NCI-H2081 (cell line): ENCODE measurements around the gene CEACAM8.
"Not testable (repeated sequence)": the region's sequence is repeated elsewhere in the genome, so short reads cannot be mapped to it uniquely, and the experiment has no call there.

Experiments used
- DNase-seq, 2 experiments: peaks; one replicate each; lab custom pipeline; 2025; lab: John Stamatoyannopoulos, UW

CEACAM8 gene

DNA sequence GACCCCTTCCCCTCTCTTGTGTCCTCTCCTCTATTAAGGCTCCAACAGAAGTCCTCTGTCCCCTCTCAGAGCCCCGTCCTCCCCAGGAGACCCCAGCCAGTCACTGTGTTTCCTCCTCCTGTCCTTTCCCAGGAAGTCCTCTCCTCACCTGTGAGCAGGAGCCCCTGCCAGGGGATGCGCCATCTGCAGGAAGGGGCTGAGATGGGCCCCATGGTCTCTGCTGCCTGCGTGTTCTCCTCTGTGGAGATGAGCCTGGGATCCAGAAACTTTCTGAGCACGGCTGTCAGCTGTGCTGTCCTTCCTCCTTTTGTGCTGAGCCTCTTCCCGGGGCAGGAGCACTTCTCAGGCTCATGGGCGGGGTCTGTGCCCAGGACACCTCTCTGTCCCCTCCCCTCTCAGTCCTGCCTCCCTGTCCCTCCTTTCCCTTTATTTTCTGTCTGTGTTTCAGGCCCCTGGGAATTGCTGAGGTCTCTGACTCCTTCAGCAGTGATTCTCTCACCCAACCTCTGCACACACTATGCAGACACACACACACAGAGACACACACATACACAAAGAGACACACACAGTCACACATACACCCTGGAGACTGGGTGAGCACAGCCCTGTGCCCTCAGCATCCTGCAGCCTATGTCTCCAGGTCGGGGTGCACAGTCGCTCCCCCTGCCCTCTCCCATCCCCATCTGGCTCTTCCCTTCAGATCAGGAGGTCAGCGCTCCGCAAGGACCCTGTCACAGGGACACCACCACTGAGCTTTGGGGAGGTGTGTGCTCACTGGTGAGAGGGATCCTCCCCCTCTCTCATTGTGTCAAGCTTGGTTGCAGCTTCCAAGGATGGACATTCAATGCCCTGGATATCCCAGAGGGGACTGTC, at the start of gene CEACAM8:
Gene CEACAM8 (minus strand): TSS at position 308 of the 873 bp plus-strand sequence. CDS start 96 bp downstream, at position 212.
- DNase-seq = no peak

DNA sequence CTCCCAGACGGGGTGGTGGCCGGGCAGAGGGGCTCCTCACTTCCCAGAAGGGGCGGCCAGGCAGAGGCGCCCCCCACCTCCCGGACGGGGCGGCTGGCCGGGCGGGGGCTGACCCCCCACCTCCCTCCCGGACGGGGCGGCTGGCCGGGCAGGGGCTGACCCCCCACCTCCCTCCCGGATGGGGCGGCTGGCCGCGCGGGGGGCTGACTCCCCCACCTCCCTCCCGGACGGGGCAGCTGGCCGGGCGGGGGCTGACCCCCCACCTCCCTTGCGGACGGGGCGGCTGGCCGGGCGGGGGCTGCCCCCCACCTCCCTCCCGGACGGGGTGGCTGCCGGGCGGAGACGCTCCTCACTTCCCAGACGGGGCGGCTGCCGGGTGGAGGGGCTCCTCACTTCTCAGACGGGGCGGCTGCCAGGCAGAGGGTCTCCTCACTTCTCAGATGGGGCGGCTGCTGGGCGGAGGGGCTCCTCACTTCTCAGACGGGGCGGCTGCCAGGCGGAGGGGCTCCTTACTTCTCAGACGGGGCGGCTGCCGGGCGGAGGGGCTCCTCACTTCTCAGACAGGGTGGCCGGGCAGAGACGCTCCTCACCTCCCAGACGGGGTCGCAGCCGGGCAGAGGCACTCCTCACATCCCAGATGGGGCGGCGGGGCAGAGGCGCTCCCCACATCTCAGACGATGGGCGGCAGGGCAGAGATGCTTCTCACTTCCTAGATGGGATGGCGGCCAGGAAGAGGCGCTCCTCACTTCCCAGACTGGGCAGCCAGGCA, 44.8 kb upstream of the CEACAM8 start:
- not testable (repeated sequence) for DNase-seq

DNA sequence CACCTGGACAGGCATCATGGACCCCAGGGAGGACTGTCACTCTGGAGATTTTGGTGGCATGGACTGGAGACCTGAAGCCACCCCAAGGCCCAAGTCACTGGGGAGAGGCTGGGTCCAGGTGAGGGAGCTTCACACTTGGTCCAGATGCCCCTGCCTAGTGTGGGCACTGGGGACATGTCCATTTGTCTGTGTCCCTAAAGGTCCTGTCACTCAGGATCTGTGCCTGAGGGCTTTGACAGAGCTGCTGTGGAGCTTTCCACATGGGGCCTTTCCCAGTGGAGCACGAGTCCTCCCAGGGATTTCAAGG, 40.5 kb upstream of the CEACAM8 start:
- no peak for DNase-seq

DNA sequence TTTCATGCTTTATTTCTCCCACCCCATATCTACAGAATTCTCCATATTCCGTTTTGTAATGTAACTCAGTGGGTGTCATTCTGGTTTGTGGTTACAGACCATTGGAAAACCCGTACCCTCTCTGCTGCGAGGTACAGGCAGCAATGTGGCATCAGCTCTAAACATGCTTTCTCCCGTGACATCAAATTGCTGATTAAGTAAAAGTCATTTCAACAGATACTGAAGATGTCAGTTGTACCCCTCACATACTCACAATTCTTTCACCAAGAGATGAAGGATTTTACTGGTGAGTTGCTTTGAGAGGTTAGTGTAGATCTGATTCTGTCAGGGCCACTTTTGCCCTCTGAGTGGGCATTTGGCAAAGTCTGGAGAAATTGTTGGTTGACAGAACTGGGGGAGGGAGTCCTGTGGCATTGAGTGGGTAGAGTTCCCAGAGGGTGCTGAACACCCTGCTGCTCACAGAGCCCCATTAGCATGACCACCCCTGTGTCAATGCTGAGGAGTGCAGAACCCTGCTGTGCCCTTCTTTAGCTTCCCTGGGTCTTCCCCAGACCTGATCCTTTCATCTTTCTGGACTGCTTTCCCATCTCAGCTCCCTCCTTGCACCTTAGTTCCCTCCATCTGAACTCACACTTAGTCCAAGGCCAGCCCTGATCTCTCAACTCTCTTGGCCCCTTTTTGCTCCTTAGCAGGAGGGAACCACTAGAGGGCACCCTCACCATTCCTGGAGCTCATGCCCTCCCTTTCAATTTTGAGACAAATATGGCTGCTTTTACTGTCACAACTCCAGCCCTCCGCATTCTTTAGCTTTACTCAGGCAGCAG, 39.9 kb upstream of the CEACAM8 start:
- DNase-seq = peak; percentile 10 to 24

DNA sequence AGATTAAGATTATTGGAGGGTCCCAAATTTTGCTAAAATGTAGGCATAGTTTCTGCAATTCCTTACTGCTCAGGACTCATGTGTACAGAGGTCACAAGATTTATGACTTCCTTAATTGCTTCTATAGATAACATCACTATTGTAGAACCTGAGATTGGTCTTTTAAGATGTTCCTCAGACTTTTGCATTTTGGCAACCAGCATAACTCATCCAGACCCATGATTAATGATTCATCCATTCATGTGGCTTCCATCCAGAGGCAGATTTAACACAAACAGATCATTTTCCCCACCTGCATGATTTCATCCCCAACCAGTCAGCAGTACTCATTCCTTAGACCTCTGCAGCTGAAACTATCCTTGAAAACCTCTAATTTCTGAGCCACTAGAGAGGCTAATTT, 34.5 kb upstream of the CEACAM8 start:
- no peak for DNase-seq

DNA sequence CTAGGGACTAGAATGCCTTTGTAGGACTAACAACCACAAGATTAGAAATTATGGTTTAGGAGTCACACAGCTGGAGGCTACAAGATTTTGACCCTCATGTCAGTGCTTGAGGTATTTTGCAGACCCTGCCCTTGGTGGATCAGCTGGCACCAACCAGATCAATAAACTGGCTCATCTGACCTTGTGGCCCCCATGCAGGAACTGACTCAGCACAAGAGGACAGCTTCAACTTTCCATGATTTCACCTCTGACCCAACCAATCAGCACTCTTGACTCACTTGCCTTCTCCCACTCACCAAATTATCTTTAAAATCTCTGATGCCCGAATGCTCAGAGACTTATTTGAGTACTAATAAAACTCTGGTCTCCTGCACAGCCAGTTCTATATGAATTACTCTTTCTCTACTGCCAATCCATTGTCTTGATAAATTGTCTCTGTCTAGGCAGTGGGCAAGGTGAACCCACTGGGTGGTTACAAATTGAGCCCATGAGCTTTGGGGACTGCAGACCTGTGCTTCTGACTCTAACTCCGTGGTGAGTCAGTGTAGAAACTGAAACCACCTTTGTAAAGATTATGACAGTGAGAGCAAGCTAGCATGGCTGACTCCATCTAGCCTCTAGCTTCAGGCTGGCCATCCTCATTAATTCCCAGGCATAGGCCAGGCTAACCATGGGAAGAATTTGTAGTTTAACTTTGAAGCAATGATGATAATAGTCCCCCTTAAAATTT, 33.9 kb upstream of the CEACAM8 start:
- DNase-seq = no peak

DNA sequence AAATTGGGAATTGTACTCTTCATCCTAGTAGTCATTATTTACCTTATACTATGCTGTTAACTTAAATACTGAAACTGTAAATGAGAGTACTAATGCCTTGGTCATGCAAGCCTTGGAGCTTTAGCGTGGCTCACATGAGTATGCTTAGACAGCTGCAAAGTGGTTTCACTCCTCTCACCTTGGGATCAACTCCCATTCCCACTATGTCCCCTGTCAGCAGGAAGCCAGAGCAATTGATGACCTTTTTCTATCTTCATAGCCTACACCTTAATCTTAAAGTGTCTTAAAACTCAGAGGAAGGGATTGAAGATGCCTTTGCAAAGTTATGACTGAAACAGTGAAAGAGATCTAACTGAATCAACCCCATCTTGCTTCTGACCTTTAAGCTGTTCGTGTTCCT, 33.2 kb upstream of the CEACAM8 start:
- DNase-seq = no peak

DNA sequence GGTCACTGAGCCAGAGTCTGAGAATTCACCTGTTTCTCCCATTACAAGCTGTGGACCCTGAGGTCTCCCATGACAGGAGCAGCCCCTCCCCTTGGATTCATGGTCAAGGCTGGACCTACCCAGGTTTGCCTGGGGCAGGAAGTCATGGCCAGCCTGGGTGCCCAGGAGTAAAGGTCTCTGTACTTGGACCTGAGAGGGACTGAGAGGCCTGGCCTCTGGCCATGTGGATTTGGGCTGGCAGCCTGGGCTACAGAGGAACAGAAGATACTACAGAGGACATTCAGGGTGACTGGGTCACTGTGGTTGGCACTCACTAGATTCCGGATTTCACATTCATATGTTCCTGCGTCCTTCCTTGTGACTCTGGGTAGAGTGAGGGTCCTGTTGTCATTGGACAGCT, 31.5 kb upstream of the CEACAM8 start:
- no peak for DNase-seq

DNA sequence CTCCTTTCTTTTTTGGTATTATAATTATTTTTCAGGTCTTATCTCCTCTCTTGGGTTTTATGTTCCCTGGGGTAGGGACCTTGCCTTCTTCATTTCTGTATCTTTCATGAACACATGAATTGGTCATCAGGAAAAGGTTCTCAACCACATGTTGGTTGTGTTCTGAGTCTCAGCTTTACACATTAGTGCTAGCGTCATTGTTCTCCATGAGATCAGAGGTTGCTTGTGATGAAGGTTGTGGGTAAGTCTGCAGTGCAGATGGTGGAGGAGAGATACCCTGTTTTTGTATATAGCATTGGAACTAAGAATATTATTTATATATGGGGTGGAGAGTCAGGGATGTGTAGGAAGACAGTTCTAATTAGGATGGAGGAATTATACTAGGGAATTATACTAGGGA, 24.5 kb upstream of the CEACAM8 start:
- DNase-seq = no peak

DNA sequence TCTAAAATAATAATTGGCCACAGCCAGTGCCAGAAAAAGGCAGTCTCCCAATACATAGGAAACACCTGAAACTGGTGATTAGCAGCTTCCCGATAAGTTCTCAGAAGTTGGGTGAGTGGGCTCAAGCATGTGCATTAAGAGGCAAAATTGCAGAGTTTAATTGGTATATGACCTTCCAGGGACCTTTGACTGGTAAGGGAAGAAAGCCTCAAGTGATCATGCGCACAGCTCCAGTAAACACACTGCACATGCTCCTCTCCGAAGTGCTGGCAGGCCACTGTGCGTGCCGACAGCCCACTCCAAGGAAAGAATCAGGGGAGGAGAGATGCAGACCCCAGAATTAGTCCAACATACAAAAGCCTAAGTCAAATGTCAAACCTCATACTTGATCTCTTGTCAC, 18.9 kb upstream of the CEACAM8 start:
- no peak for DNase-seq

DNA sequence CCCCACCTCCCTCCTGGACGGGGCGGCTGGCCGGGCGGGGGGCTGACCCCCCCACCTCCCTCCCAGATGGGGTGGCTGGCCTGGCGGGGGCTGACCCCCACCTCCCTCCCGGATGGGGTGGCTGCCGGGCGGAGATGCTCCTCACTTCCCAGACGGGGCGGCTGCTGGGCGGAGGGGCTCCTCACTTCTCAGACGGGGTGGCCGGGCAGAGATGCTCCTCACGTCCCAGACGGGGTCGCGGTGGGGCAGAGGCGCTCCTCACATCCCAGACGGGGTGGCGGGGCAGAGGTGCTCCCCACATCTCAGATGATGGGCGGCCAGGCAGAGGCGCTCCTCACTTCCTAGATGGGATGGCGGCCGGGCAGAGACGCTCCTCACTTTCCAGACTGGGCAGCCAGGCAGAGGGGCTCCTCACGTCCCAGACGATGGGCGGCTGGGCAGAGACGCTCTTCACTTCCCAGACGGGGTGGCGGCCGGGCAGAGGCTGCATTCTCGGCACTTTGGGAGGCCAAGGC, 15.7 kb upstream of the CEACAM8 start:
- not testable (repeated sequence) for DNase-seq

DNA sequence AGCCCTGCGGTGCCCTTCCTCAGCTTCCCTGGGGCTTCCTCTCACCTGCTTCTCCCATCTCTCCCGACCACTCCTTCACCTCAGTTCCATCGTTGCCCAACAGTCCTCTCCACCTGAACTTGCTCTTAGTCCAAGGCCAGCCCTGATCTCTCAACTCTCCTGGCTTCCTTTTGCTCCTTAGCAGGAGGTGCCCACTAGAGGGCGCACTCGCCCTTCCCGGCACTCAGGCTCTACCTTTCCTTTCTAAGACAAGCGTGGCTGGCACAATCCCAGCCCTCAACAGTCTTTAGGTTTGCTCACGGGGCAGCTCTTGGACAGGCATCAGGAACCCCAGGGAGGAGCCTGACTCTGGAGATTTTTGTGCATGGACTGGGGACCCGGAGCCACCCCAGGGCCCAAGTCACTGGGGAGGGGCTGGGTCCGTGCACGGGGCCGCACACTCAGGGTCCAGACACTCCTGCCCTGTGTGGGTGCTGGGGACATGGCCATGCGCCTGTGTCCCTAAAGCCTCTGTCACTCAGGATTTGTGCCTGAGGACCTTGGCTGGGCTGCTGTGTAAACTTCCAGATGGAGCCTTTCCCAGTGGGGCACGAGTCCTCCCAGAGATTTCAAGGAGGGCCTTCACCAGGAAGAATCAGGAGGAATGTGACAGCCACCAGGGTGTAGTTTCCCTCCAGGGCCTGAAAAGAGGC, 12.1 kb upstream of the CEACAM8 start:
- DNase-seq = peak; percentile 54 to 57

DNA sequence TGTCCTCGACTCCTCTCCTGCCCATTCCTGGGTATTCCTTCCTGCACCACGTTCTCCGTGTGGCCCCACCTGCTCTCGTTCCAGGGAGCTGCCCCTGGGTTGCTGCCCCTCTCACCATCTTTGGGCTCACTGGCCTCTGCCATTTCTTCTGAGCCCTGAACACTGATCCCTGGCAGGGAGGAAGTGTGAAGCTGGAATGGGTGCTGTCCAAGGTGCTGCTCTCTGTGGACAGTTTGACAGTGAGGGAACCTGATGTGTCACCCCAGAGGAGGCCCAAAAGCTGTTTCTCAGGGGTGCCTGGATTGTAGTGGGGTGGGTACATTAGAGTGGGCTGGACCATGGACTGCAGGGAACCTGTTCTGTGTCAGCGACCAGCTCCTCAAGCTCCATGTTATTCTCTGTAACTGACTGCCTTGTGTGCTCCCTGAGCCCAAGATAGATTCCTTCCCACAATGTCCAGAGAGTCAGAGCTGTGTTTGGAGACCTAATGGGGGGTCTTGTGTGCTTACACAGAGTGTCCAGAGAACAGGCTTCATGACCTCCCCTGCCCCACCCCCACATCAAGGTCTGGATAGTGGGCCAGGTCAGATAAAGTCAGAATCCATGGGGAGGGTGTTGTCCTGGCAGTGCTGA, 7.2 kb upstream of the CEACAM8 start:
- DNase-seq = no peak

DNA sequence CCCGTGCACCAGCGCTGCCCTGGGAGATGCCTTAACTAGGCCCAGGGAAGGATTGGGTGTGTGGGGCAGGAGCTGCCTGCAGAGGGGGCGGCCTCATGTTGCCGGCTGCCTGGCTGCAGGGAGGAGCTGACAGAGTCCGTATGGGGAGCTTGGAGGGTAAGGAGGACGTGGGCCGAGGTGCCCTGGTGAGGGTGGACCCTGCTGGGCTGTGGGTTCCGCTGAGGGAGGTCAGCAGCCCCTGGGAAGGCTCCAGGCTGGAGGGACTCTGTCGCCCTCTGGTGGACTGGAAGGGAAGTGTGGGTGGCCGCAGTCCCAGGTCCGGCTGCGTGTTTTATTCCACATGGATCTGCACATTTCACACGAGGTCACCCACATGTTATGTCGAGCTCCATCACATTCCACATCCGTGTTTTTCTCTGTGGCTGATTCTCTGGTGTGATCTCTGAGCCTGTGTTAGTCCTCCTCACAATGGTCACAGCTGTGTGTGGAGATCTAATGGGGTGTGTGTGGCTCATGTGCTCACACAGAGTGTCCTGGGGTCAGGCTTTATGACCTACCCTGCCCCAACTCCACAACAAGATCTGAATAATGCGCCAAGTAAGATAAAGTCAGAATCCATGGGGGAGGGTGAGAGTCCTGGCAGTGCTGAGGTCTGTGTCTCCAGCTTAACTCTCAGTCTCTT, 1.8 kb upstream of the CEACAM8 start:
- peak; percentile 3 to 4 for DNase-seq

DNA sequence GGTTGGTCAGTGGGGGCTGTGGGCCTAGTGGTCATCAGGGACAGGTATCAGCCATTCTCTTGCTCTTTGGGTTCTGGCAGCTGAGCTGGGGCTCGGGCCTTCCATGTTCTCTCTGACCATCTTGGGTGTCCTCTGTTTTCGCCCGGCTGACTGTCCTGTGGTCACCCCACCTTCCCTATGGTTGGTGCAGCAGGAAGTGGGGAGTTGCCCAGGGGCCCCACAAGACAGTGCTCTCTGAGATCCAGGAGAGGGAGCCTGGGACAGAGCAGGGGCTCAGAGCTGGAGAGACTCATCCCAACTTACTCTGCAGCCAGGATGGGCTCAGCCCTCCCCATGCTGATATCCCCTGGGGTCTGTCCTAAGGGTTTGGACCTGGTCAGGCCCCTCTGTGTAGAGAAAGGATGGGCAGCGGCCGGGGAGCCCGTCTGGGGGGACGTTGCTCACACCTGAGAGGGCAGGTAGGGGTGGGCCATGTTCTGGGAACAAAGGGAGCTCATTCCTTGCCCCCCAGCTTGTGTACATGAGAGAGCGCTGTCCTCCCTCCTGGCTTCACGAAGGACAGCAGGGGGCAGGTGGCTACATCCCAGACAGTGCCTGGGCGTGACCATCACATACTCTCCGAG, 937 bp upstream of the CEACAM8 start:
- no peak for DNase-seq

DNA sequence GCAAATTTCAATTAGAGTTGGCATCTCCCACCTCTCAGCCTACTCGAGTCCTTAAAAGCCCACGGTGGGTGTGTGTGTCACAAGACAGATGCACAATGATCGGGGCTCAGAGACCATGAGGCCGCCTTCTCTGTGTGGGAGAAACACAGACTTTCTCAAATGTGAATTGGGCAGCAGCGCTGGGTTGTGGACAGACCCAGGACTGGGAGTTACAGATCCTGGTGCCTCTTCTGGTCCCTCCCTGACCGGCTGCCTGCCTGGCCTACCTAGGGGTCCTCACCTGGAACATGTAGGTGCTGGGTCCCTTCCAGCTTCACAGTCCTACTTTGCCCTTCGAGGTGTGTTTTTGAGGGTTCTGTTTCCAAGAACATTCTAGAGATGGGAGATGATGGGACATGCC, 4.9 kb downstream of the CEACAM8 start:
- DNase-seq = no peak

DNA sequence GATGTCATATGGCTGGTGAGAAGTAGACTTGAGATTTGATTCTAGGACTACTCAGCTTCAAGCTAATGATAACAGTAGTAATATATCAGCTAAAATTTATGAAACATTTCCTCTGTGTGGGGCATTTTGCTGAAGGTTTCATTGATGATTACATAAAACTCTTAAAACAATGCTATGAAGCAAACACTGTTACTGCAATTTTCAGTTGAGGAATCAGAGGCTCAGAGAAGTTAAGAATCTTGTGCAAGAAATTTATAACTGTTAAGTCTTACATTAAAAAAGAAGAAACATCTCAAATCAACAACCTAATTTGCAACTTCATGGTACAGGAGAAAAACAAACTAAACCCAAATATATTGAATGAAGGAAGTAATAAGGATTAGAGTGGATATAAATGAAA, 10.3 kb downstream of the CEACAM8 start:
- DNase-seq = no peak

DNA sequence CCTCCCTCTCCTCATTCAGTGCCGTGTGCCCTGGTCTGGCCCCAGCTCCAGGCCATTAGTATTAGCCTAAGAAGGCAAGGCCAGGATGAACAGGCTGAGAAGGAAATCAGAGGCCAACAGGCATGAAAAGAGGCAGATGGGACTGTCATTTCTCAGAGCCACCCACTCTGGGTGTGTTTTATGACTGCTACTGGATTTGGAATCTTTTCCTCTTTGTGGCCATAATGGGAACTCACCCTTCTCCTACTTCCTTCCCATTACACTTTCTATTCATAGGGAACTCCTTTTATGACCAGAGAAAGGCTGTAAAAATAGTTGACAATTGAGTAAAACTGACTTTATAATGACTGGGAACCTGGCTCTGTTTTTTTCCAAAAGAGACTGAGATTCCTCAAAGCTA, 17.7 kb downstream of the CEACAM8 start:
- DNase-seq = no peak

DNA sequence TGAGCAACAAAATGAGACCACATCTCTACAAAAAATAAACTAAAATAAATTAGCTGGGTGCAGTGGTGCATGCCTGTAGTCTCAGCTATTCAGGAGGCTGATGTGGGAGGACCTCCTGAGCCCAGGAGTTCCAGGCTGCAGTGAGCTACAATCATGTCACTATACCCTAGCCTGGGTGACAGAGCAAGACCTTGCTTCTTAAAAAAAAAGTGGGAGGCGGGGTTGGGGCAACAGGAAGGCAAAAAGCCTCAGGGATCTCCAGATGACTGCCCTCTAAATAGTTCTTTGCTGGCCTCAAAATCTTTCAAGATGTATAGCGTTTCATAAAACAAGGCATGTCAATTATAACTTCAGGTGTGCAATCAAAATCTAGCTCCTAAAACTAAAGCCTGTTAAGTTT, 18.5 kb downstream of the CEACAM8 start:
- no peak for DNase-seq
